Activated naive CD4-positive, alpha-beta T cell treated with anti-CD3 and anti-CD28 coated beads, Interleukin-2, amount 50 U/mL, for 72 hours (primary cell): ENCODE data around the gene PCSK5. TPM values are rescaled to one million over a fixed set of nuclear protein-coding genes. Genes with fewer than 3 reads are reported as not detected.

Source experiments
- ATAC-seq, 2 donors: fragments of 150-1000 bp; cut with Tn5 transposase; 2 replicates each; pipeline ENCODE4 v1.10.0; 2021; ENCODE audit warnings: mild to moderate bottlenecking in 2 of 2, moderate library complexity in 2 of 2
- DNase-seq, 2 donors: peaks; one replicate each; pipeline ENCODE4 v3.0.0; 2021 to 2022; ENCODE audit warnings: low spot score in 2 of 2
- H3K27ac Mint-ChIP-seq, 2 donors: one replicate each; pipeline ENCODE4 v1.8.0; 2022; ENCODE audit warnings: mild to moderate bottlenecking in 2 of 2, mixed read lengths in 2 of 2
- H3K36me3 Mint-ChIP-seq, 2 donors: one replicate each; pipeline ENCODE4 v1.8.0; 2022; ENCODE audit warnings: mixed read lengths in 2 of 2
- H3K9me3 Mint-ChIP-seq, 2 donors: one replicate each; pipeline ENCODE4 v1.8.0; 2022; ENCODE audit warnings: mixed read lengths in 2 of 2
- total RNA-seq, 2 donors: library from RNA; stranded (reverse); gene quantifications; one replicate each; pipeline ENCODE4 v1.2.3, GENCODE V29; 2022

PCSK5 gene
- total RNA-seq, 2 donors from 2014 or later, result 1.6 to 6.3 TPM

GRCh38 chr9:75998096-75998780 is 107.8 kb downstream of the PCSK5 start:
- H3K36me3 Mint-ChIP-seq, result peaks cover 15 to 28% of the 10 kb centered on the region in 2 donors
- DNase-seq, result no peak
- ATAC-seq, result no peak
- no peak overlapping the region for H3K27ac Mint-ChIP-seq
- peaks cover 5 to 14% of the 10 kb centered on the region in 2 donors for H3K9me3 Mint-ChIP-seq

GRCh38 chr9:76001459-76001858 is 111.0 kb downstream of the PCSK5 start:
- H3K27ac Mint-ChIP-seq, result no peak overlapping the region
- peaks cover 0 to 12% of the 10 kb centered on the region in 2 donors for H3K36me3 Mint-ChIP-seq
- no peaks in the 10 kb centered on the region for H3K9me3 Mint-ChIP-seq
- DNase-seq (no peak), ATAC-seq (no peak)

- H3K36me3 Mint-ChIP-seq, result peaks cover 0 to 6% of the 10 kb centered on the region in 2 donors
- ATAC-seq, result no peak
These were observed 112.6 kb downstream of the PCSK5 start for GRCh38 chr9:76003041-76003440.

DNA sequence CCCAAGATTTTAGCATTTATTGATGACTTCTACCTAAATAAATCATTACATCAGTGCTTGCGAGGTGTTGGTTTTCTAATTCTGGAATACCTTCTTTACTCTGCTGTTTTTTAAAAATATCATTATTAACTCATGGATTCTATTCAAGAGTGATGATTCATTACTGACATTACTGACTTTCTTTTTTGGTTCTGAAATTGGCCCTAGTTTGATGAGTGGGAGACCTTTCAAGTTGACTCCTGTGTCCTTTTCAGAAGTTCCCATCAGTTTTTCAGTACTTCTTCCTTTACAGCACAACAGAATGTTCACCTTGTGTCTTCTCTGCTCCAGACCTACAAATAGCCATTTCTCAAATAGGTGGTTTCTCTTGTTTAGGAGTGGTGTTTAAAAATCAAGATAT is 114.1 kb downstream of the PCSK5 start:
- ATAC-seq, result peak; percentile 74 to 89
- H3K27ac Mint-ChIP-seq, result peak overlapping the region in 1 of 2 donors; percentile 17
- H3K9me3 Mint-ChIP-seq, result no peaks in the 10 kb centered on the region
- DNase-seq, result no peak
- peaks cover 0 to 6% of the 10 kb centered on the region in 2 donors for H3K36me3 Mint-ChIP-seq

More at GRCh38 chr9:76003041-76003440, 112.6 kb downstream of the PCSK5 start:
- H3K27ac Mint-ChIP-seq, result no peak overlapping the region
- no peaks in the 10 kb centered on the region for H3K9me3 Mint-ChIP-seq
- DNase-seq, result no peak

DNA sequence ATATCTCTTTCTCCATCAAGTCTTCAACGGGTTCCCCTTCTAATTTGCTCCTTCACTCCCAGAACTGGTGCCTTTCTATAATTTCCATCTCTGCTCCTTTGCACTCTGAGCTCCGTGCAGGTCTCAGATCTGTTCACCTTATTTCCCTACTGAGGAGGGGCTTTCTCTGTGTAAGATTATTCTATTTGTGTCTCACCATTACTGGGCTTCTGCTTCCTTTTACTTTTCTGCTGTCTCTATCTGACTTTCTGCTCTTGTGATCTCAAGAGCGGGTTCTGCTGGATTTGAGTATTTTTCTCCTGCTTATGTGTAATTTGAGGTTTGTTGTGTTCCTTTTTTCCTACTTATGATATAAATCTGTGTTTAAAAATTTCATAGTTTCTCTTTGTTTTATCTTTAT is 117.5 kb downstream of the PCSK5 start:
- Mint-ChIP-seq H3K36me3 (peaks cover 0 to 6% of the 10 kb centered on the region in 2 donors), H3K27ac (peak overlapping the region; percentile 67 to 70), H3K9me3 (no peaks in the 10 kb centered on the region)
- no peak for DNase-seq
- ATAC-seq, result peak in 1 of 2 donors; percentile 70

DNA sequence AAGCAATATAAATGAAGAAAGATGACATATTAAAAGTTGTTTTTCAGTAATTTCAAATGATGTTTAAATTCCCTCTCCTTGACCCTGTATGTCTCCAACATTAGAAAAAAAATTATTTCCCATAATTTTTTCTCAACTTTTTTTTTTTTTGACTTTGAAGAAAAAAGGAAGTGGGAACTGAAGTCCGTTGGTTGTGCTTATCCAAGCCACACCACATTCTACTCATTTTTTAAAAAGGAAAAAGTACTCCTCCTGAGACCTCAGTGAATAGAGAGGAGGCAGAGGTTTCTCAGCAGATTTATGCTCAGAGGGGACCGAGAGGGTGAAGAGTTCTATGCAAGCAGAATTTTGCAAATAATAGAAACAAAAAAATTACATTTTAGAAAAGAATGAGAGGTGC is 123.3 kb downstream of the PCSK5 start:
- Mint-ChIP-seq H3K36me3 (peaks cover 0 to 9% of the 10 kb centered on the region in 2 donors), H3K27ac (no peak overlapping the region), H3K9me3 (peaks cover 0 to 13% of the 10 kb centered on the region in 2 donors)
- DNase-seq (no peak), ATAC-seq (no peak)

DNA sequence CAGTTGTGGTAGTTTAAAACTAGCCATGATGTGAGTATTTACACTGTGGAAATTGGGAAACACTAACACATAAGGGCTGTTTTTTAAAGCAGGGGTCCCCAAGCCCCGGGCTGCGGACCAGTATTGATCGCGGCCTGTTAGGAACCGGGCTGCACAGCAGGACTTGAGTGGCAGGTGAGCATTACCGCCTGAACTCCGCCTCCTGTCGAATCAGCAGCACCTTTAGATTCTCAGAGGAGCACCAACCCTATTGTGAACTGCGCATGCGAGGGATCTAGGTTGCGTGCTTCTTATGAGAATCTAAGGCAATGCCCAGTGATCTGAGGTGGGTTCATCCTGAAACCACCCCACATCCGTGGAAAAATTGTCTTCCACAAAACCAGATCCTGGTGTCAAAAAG is 127.8 kb downstream of the PCSK5 start:
- ATAC-seq (peak; percentile 26 to 67), DNase-seq (no peak)
- Mint-ChIP-seq H3K27ac (peak overlapping the region in 1 of 2 donors; percentile 76), H3K9me3 (peaks cover 0 to 13% of the 10 kb centered on the region in 2 donors), H3K36me3 (peaks cover 5 to 9% of the 10 kb centered on the region in 2 donors)

GRCh38 chr9:76018761-76019160 is 128.3 kb downstream of the PCSK5 start:
- peak overlapping the region in 1 of 2 donors; percentile 76 for H3K27ac Mint-ChIP-seq
- ATAC-seq (peak in 1 of 2 donors; percentile 30), DNase-seq (no peak)
- peaks cover 0 to 13% of the 10 kb centered on the region in 2 donors for H3K9me3 Mint-ChIP-seq
- H3K36me3 Mint-ChIP-seq, result peaks cover 5 to 9% of the 10 kb centered on the region in 2 donors

- ATAC-seq, result no peak
- H3K27ac Mint-ChIP-seq, result peak overlapping the region; percentile 58
- DNase-seq, result no peak
- peaks cover 5 to 7% of the 10 kb centered on the region in 2 donors for H3K36me3 Mint-ChIP-seq
- peaks cover 0 to 12% of the 10 kb centered on the region in 2 donors for H3K9me3 Mint-ChIP-seq
These were observed 130.2 kb downstream of the PCSK5 start for GRCh38 chr9:76020652-76021051.

GRCh38 chr9:76022317-76022716 is 131.8 kb downstream of the PCSK5 start:
- ATAC-seq (no peak), DNase-seq (no peak)
- H3K9me3 Mint-ChIP-seq, result no peaks in the 10 kb centered on the region
- H3K36me3 Mint-ChIP-seq, result peaks cover 5 to 12% of the 10 kb centered on the region in 2 donors
- no peak overlapping the region for H3K27ac Mint-ChIP-seq

DNA sequence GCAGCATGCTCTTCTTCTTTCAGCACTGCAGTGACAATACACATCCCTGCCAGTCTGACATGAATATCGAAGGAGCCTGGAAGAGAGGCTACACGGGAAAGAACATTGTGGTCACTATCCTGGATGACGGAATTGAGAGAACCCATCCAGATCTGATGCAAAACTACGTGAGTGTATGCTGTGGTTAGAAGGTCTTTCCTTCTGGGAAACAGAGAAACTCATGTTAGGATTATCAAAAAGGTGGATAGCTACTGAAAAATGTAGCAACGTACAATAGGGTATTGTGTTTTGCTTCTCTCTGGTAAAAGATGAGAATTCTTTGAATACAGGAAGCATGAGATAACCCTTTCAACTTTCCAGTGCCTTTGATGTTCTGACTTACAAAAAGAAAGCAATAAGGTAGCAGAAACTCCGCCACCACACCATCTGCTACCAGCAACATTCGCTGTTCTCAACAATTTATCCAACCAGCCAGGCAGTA is 133.3 kb downstream of the PCSK5 start:
- Mint-ChIP-seq H3K36me3 (peaks cover 5 to 24% of the 10 kb centered on the region in 2 donors), H3K9me3 (no peaks in the 10 kb centered on the region), H3K27ac (peak overlapping the region; percentile 63 to 79)
- ATAC-seq (peak; percentile 81 to 88), DNase-seq (no peak)

- peak overlapping the region in 1 of 2 donors; percentile 79 for H3K27ac Mint-ChIP-seq
- H3K36me3 Mint-ChIP-seq, result peaks cover 5 to 31% of the 10 kb centered on the region in 2 donors
- H3K9me3 Mint-ChIP-seq, result no peaks in the 10 kb centered on the region
- DNase-seq, result no peak
- no peak for ATAC-seq
These were observed 134.8 kb downstream of the PCSK5 start for GRCh38 chr9:76025286-76025685.

DNA sequence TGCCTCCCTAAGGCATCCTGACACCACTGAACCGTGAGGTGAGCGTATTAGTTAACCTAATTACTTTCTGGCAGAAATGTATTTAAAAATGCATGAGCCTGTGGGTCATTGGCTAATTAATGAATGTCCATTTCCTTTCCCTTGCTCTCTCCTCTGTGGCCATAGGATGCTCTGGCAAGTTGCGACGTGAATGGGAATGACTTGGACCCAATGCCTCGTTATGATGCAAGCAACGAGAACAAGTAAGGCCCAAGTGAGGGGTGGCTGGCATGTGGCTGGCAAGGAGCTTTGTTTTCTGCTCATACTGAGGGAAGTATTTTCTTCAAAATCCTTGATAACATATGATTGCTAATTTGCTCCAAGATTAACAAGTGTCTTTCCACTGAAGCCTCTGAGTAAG is 136.3 kb downstream of the PCSK5 start:
- DNase-seq (no peak), ATAC-seq (no peak)
- Mint-ChIP-seq H3K9me3 (no peaks in the 10 kb centered on the region), H3K36me3 (peaks cover 0 to 38% of the 10 kb centered on the region in 2 donors), H3K27ac (no peak overlapping the region)

DNA sequence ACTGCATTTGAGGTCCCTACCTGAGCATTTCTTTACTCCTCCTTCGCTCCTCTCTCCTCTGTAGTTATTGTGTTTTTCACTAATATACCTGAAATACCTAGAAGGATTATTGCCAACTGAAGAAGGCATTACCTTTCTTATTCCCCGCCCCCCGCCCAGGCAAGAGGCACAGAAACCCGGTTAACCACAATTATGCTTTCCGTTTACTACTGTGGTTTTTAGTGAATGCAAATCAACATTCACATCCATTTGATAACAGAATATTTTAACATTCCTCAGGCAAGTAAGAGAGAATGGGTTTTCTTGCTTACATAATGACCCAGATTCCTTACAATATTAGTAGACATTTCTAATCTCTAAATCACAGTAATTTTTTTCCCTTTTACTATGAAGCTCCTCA is 136.9 kb downstream of the PCSK5 start:
- peaks cover 0 to 38% of the 10 kb centered on the region in 2 donors for H3K36me3 Mint-ChIP-seq
- H3K9me3 Mint-ChIP-seq, result no peaks in the 10 kb centered on the region
- H3K27ac Mint-ChIP-seq, result no peak overlapping the region
- ATAC-seq (no peak), DNase-seq (no peak)

DNA sequence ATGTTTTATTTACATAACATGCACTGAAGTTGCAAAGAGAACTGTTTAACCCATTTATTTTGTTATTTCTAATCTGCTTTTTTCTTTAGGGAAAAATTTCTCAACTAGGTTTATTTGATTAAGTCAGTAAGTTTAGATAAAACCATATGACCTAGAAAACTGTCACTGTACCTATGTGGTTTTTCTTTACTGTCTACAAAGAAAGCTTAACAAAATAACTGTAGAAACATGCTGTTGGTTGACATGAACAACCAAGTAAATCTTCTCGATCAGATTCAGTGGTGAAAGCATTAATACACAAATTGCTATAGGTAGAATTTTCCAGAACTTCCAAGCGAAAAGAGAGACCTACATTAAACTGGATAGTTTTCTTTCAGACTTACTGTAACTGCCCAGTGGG is 137.4 kb downstream of the PCSK5 start:
- ATAC-seq (no peak), DNase-seq (no peak)
- Mint-ChIP-seq H3K9me3 (no peaks in the 10 kb centered on the region), H3K27ac (no peak overlapping the region), H3K36me3 (peaks cover 0 to 38% of the 10 kb centered on the region in 2 donors)

- peaks cover 0 to 30% of the 10 kb centered on the region in 2 donors for H3K36me3 Mint-ChIP-seq
- H3K9me3 Mint-ChIP-seq, result no peaks in the 10 kb centered on the region
- H3K27ac Mint-ChIP-seq, result no peak overlapping the region
- DNase-seq (no peak), ATAC-seq (no peak)
These were observed 141.7 kb downstream of the PCSK5 start for GRCh38 chr9:76032038-76032796.

GRCh38 chr9:76032797-76033373 is 142.4 kb downstream of the PCSK5 start:
- no peak overlapping the region for H3K27ac Mint-ChIP-seq

More at GRCh38 chr9:76032797-76033373, 142.4 kb downstream of the PCSK5 start:
- Mint-ChIP-seq H3K36me3 (peaks cover 0 to 26% of the 10 kb centered on the region in 2 donors), H3K9me3 (no peaks in the 10 kb centered on the region)
- no peak for ATAC-seq
- DNase-seq, result no peak
